Activated naive CD8-positive, alpha-beta T cell treated with anti-CD3 and anti-CD28 coated beads, Interleukin-2, amount 50 U/mL, for 16 hours (primary cell): Measurements from ENCODE around the gene KRT4.
"Not testable (repeated sequence)": the region's sequence is repeated elsewhere in the genome, so short reads cannot be mapped to it uniquely, and the experiment has no call there.

ENCODE experiments used
- DNase-seq: peaks from one replicate; pipeline ENCODE4 v3.0.0-alpha.2; 2020; ENCODE audit warnings: low read depth, low spot score

The KRT4 gene

GRCh38 chr12:52813885-52814709 lies at the start of gene KRT4:
Gene KRT4 (minus strand): TSS chr12:52814116. CDS start chr12:52814058, 58 bp downstream.
- DNase-seq = no peak

- no peak for DNase-seq
Observed at GRCh38 chr12:52862023-52862422, 48.1 kb upstream of the KRT4 start.

- DNase-seq = no peak
Observed at GRCh38 chr12:52861511-52861910, 47.6 kb upstream of the KRT4 start.

- DNase-seq = no peak
Observed at GRCh38 chr12:52860102-52860823, 46.3 kb upstream of the KRT4 start.

GRCh38 chr12:52857500-52857899 lies 43.6 kb upstream of the KRT4 start:
- DNase-seq = no peak

GRCh38 chr12:52856787-52857186 lies 42.9 kb upstream of the KRT4 start:
- DNase-seq = no peak

GRCh38 chr12:52856077-52856476 lies 42.2 kb upstream of the KRT4 start:
- DNase-seq = not testable (repeated sequence)

GRCh38 chr12:52851787-52852186 lies 37.9 kb upstream of the KRT4 start:
- DNase-seq = no peak

- no peak for DNase-seq
Observed at GRCh38 chr12:52850681-52851080, 36.8 kb upstream of the KRT4 start.

- DNase-seq = no peak
Observed at GRCh38 chr12:52849511-52849910, 35.6 kb upstream of the KRT4 start.

- no peak for DNase-seq
Observed at GRCh38 chr12:52848661-52849255, 34.8 kb upstream of the KRT4 start, which contains the start of gene KRT78. Gene KRT78 (minus strand): TSS chr12:52848994. CDS start chr12:52848930, 64 bp downstream.

GRCh38 chr12:52847335-52848102 lies 33.6 kb upstream of the KRT4 start:
- DNase-seq = no peak

- DNase-seq = no peak
Observed at GRCh38 chr12:52846356-52846970, 32.5 kb upstream of the KRT4 start.

GRCh38 chr12:52845946-52846345 lies 32.0 kb upstream of the KRT4 start:
- no peak for DNase-seq

GRCh38 chr12:52844386-52844785 lies 30.5 kb upstream of the KRT4 start:
- no peak for DNase-seq

GRCh38 chr12:52839436-52840105 lies 25.7 kb upstream of the KRT4 start:
- DNase-seq = no peak

- no peak for DNase-seq
Observed at GRCh38 chr12:52838609-52839435, 24.9 kb upstream of the KRT4 start.

GRCh38 chr12:52837781-52838608 lies 24.1 kb upstream of the KRT4 start:
- no peak for DNase-seq

GRCh38 chr12:52837413-52837741 lies 23.5 kb upstream of the KRT4 start:
- no peak for DNase-seq
